B cell (primary cell): ENCODE measurements around the gene NCAPG2. TPM values are rescaled to one million over a fixed set of nuclear protein-coding genes. Genes with fewer than 3 reads are reported as not detected.

ENCODE experiments used
- ATAC-seq: fragments of 200-7000 bp; cut with Tn5 transposase; one replicate; pipeline ENCODE4 v1.10.0; 2021; ENCODE audit warnings: low read depth, mild to moderate bottlenecking, moderate number of reproducible peaks, moderate library complexity
- CTCF ChIA-PET: fragments of 350-600 bp; sonication (Branson Sonifier 250); formaldehyde crosslinking; loops from one replicate; lab custom pipeline; 2021; ENCODE audit warnings: antibody characterized with exemption, inconsistent platforms; lab: Charles Lee
- POLR2A ChIA-PET: fragments of 350-600 bp; sonication (Branson Sonifier 250); formaldehyde crosslinking; loops from one replicate; lab custom pipeline; 2021; ENCODE audit warnings: antibody characterized with exemption; lab: Charles Lee
- DNase-seq: peaks from one replicate; pipeline ENCODE4 v3.0.0; 2013
- H2AFZ ChIP-seq: 2 replicates; pipeline ENCODE4 v1.6.1; 2012; ENCODE audit warnings: mild to moderate bottlenecking, low read depth, low read length; ENCODE audit not compliant: insufficient read depth, poor library complexity, severe bottlenecking
- H3K27ac ChIP-seq, 2 donors: 1 replicate in 1 of 2; 2 replicates in 1 of 2; pipeline ENCODE4 v1.5.1; 2012 to 2013; ENCODE audit warnings: low read length in 2 of 2, mild to moderate bottlenecking in 2 of 2, moderate library complexity in 1 of 2
- H3K27me3 ChIP-seq, 4 experiments: fragments of 200-600 bp in 1 of 4; sonication (generic) in 1 of 4; replicated peaks in 1 of 4; 1 replicate in 2 of 4; 2 replicates in 2 of 4; pipeline versions ENCODE4 v1.6.1 to v1.7.0; 2013 to 2016; ENCODE audit warnings: low read length in 3 of 4, mild to moderate bottlenecking in 2 of 4, mixed read lengths in 1 of 4, moderate library complexity in 1 of 4; ENCODE audit not compliant: insufficient read depth in 4 of 4, control insufficient read depth in 3 of 4; ENCODE audit errors: control extremely low read depth in 1 of 4
- H3K36me3 ChIP-seq, 2 experiments: replicated peaks in 1 of 2; 1 replicate in 1 of 2; 2 replicates in 1 of 2; pipeline versions ENCODE4 v1.6.1 to v1.7.1; 2013; ENCODE audit warnings: low read length in 1 of 2; ENCODE audit not compliant: insufficient read depth in 2 of 2, control insufficient read depth in 1 of 2; ENCODE audit errors: control extremely low read depth in 1 of 2, extremely low read depth in 1 of 2
- H3K4me1 ChIP-seq, 2 donors: fragments of 200-600 bp in 1 of 2; sonication (generic) in 1 of 2; 1 replicate in 1 of 2; 2 replicates in 1 of 2; pipeline versions ENCODE4 v1.5.1 to v1.6.1; 2013 to 2017; ENCODE audit warnings: low read length in 2 of 2; ENCODE audit not compliant: control insufficient read depth in 2 of 2, insufficient read depth in 2 of 2
- H3K4me2 ChIP-seq: replicated peaks from 2 replicates; pipeline ENCODE3; 2012; ENCODE audit warnings: mild to moderate bottlenecking, low read depth, low read length; ENCODE audit not compliant: poor library complexity, severe bottlenecking
- H3K4me3 ChIP-seq, 5 experiments: fragments of 200-600 bp in 1 of 5; sonication (generic) in 1 of 5; 1 replicate in 3 of 5; 2 replicates in 2 of 5; pipeline versions ENCODE4 v1.5.1 to v1.7.0; 2011 to 2016; ENCODE audit warnings: low read length in 4 of 5, mild to moderate bottlenecking in 4 of 5, low read depth in 2 of 5, control low read depth in 1 of 5, moderate library complexity in 1 of 5; ENCODE audit not compliant: insufficient read depth in 1 of 5; ENCODE audit errors: control extremely low read depth in 1 of 5, extremely low read depth in 1 of 5
- H3K79me2 ChIP-seq: fragments of 200-600 bp; sonication (generic); one replicate; pipeline ENCODE4 v1.6.0; 2016; ENCODE audit warnings: low read length; ENCODE audit not compliant: control insufficient read depth, insufficient read depth
- H3K9ac ChIP-seq: fragments of 200-600 bp; sonication (generic); 2 replicates; pipeline ENCODE4 v1.6.1; 2017; ENCODE audit warnings: mild to moderate bottlenecking, low read length, moderate library complexity
- H3K9me3 ChIP-seq, 3 donors: one replicate each; pipeline versions ENCODE4 v1.6.1 to v1.7.1; 2013; ENCODE audit warnings: low read length in 2 of 3; ENCODE audit not compliant: control insufficient read depth in 2 of 3, insufficient read depth in 1 of 3; ENCODE audit errors: control extremely low read depth in 1 of 3
- H4K20me1 ChIP-seq: 2 replicates; pipeline ENCODE4 v1.6.0; 2012; ENCODE audit warnings: mild to moderate bottlenecking, low read length; ENCODE audit not compliant: insufficient read depth, control insufficient read depth, poor library complexity, severe bottlenecking
- H3K27ac Mint-ChIP-seq: one replicate; pipeline ENCODE4 v1.8.0; 2021; ENCODE audit warnings: mixed read lengths
- H3K27me3 Mint-ChIP-seq: one replicate; pipeline ENCODE4 v1.8.0; 2021; ENCODE audit warnings: mixed read lengths
- H3K4me1 Mint-ChIP-seq: one replicate; pipeline ENCODE4 v1.8.0; 2021; ENCODE audit warnings: mixed read lengths
- H3K4me3 Mint-ChIP-seq: one replicate; pipeline ENCODE4 v1.8.0; 2021; ENCODE audit warnings: mixed read lengths
- H3K9me3 Mint-ChIP-seq: one replicate; pipeline ENCODE4 v1.8.0; 2022; ENCODE audit warnings: mixed read lengths; ENCODE audit not compliant: insufficient read depth
- CTCF ChIP-seq: fragments of 200-600 bp; IDR thresholded peaks from one replicate; pipeline ENCODE4 v1.8.0; 2022; ENCODE audit warnings: antibody characterized with exemption, mild to moderate bottlenecking
- EZH2 ChIP-seq: IDR thresholded peaks from 2 replicates; pipeline ENCODE4 v1.6.1; 2012; ENCODE audit warnings: borderline replicate concordance, low read depth, mild to moderate bottlenecking, moderate library complexity, low read length; ENCODE audit not compliant: insufficient read depth, poor library complexity, severe bottlenecking
- WGBS: methylation state at CpG from one replicate; pipeline ENCODE4 v1.1.5; 2013; ENCODE audit warnings: missing lambda C conversion rate; ENCODE audit not compliant: insufficient coverage; 5-methylcytosine and 5-hydroxymethylcytosine counted together
- intact Hi-C: fragments of 100-400 bp; cut with micrococcal nuclease; formaldehyde crosslinking; loops from one replicate; pipeline ENCODE4 v1.10.0; 2022
- polyA plus RNA-seq: library from polyadenylated mRNA; depleted of rRNA; stranded (reverse); fragments of >200 nt; gene quantifications from 2 replicates; pipeline ENCODE4 v1.2.3, GENCODE V29; 2012
- total RNA-seq, 2 donors: library from RNA; stranded (reverse); fragments of 120-200 nt in 1 of 2; gene quantifications; 1 replicate in 1 of 2; 2 replicates in 1 of 2; pipeline versions ENCODE4 v1.2.3 to v1.2.4, GENCODE V29; 2013 to 2022

NCAPG2 gene
- total and polyA plus RNA-seq, 2 donors (not counting 1 experiment from before 2014, with no cell fraction given) = 2.9 to 9.8 TPM

GRCh38 chr7:158590181-158590530 is 114.4 kb downstream of the NCAPG2 start:
- Histone ChIP-seq H3K36me3 (no peaks in the 10 kb centered on the region), H3K4me3 (no peak overlapping the region), H3K79me2 (no peaks in the 10 kb centered on the region), H3K27me3 (peaks cover 0 to 26% (median 17%) of the 10 kb centered on the region in 4 experiments), H4K20me1 (no peaks in the 10 kb centered on the region), H3K4me2 (no peak overlapping the region), H3K4me1 (peaks cover 7 to 13% of the 10 kb centered on the region in 2 donors), H3K27ac (no peak overlapping the region), H3K9me3 (peaks cover 0 to 28% (median 0%) of the 10 kb centered on the region in 3 donors), H3K9ac (no peak overlapping the region), H2AFZ (no peak overlapping the region)
- no peak for ATAC-seq
- Mint-ChIP-seq H3K4me3 (no peak overlapping the region), H3K9me3 (no peaks in the 10 kb centered on the region), H3K4me1 (peaks cover 8% of the 10 kb centered on the region), H3K27ac (no peak overlapping the region), H3K27me3 (peaks cover 23% of the 10 kb centered on the region)
- POLR2A ChIA-PET = no interaction called here
- CTCF ChIA-PET = no interaction called here
- 86% methylated on average over 12 of the region's 12 CpGs for WGBS
- intact Hi-C loops = no loop called here
- no peak for DNase-seq
- TF ChIP-seq CTCF = no peak
- no peak for TF ChIP-seq EZH2

GRCh38 chr7:158589653-158590052 is 115.0 kb downstream of the NCAPG2 start:
- Histone ChIP-seq H4K20me1 (no peaks in the 10 kb centered on the region), H3K27ac (no peak overlapping the region)
- H3K4me1 Mint-ChIP-seq = peaks cover 8% of the 10 kb centered on the region

More at GRCh38 chr7:158589653-158590052, 115.0 kb downstream of the NCAPG2 start:
- ATAC-seq (no peak), DNase-seq (no peak)
- Histone ChIP-seq H2AFZ (no peak overlapping the region), H3K27me3 (peaks cover 0 to 31% (median 20%) of the 10 kb centered on the region in 4 experiments), H3K4me3 (no peak overlapping the region), H3K9ac (no peak overlapping the region), H3K9me3 (peaks cover 0 to 28% (median 0%) of the 10 kb centered on the region in 3 donors), H3K79me2 (no peaks in the 10 kb centered on the region), H3K36me3 (no peaks in the 10 kb centered on the region), H3K4me1 (peaks cover 7 to 13% of the 10 kb centered on the region in 2 donors), H3K4me2 (no peak overlapping the region)
- H3K27me3 Mint-ChIP-seq = peaks cover 26% of the 10 kb centered on the region
- WGBS = 61% methylated on average over 1 of the region's 1 CpG
- CTCF ChIA-PET = no interaction called here
- H3K4me3 Mint-ChIP-seq = no peak overlapping the region
- no peak for TF ChIP-seq CTCF
- no peak for TF ChIP-seq EZH2
- POLR2A ChIA-PET = no interaction called here
- intact Hi-C loops = no loop called here
- H3K9me3 Mint-ChIP-seq = no peaks in the 10 kb centered on the region
- H3K27ac Mint-ChIP-seq = no peak overlapping the region
